NCI-H1694 treated with DMSO at 0.1 percent for 48 hours (cell line): ENCODE results near the gene CEBPA.
"Not testable (repeated sequence)": the region's sequence is repeated elsewhere in the genome, so short reads cannot be mapped to it uniquely, and the experiment has no call there.

Experiments
- DNase-seq: peaks from one replicate; lab custom pipeline; 2025; lab: John Stamatoyannopoulos, UW

CEBPA gene

GRCh38 chr19:33300009-33300893, 2.1 kb downstream of the CEBPA start:
- no peak for DNase-seq

DNA sequence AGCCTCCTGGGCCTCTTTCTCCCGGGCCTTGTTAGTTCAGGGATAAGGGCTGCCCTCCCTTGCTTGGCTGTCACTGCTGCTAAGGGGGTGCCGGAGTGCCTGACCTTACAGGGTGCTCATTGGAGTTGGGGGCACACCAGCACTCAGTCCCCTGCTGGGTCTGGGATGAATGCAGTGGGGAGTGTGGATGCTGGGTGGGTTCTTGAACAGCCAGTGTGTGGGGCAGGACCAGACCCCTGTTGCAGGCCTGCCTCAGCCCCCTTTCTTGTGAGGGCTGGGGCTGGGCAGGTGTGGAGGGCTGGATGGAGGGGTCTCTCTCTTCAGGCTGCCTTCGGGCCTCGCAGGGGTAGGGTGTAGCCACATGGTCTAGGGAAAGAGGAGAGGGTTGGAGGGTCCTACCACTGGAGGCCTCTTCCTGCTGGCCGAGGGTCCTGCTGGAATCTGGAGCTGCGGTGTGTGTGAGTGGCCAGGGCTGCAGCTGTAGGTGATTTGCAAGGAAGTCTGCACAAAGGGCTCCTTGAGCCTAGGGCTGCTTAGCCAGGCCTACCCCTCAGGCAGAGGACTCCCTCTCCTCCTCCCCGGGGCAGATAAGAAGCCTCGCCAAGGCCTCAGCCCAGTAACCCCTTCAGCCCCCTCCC, 3.2 kb downstream of the CEBPA start:
- DNase-seq: no peak

DNA sequence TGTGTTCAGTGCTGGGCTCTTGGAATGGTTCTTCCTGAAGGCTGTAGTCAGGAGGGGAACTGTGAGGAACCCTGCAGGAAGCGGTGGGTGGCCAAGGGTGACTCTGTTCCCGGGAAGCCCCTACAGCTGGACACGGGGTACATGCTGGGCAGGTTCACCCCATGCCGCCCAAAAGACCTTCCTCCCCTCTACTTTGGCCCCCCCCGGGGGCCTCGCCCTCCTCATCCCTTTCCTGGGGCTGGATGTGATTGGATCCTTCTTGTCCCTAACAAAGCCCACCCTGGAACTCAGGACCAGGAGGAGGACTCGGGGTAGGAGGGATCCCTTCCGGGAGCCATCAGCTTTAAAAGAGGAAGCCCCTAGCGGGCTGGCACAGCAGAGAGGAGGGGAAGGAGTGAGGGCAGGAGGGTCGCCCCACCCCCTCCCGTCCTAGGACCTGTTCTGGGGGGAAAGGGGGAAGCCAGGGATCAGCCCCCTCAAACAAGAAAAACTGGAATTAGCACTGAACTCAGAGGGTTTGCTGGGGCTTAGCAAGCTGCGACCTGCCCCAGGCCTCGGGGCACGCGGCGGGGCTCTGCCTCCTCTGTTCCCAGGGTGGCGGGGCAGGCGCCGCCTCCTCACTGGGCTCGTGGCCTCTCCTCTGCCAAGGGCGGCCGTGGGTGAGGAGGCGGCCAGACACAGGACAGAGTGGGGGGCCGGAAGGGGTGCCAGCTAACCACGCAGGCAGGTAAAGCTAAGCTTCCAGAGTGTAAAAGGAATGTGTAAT, 4.0 kb downstream of the CEBPA start:
- no peak for DNase-seq

GRCh38 chr19:33297401-33298145, 4.8 kb downstream of the CEBPA start:
- no peak for DNase-seq

GRCh38 chr19:33296488-33296971, 5.8 kb downstream of the CEBPA start:
- peak; percentile 66 for DNase-seq

- DNase-seq: peak; percentile 40
Measured at GRCh38 chr19:33295621-33296487, 6.5 kb downstream of the CEBPA start.

DNA sequence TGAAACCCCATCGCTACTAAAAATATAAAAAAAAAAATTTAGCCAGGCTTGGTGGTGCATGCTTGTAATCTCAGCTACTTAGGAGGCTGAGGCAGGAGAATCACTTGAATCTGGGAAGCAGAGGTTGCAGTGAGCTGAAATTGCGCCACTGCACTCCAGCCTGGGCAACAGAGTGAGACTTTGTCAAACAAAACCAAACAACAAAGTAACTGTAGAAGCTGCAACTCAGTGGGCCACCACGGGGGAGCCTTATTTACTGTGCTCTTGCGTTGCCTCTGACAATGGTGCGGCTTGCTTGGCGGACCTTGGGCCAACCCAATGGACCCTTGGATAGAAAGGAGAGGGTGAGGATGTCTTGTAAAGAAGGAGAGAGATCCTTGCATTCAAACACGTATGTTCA, 7.3 kb downstream of the CEBPA start:
- not testable (repeated sequence) for DNase-seq

GRCh38 chr19:33294058-33294798, 8.1 kb downstream of the CEBPA start:
- no peak for DNase-seq

DNA sequence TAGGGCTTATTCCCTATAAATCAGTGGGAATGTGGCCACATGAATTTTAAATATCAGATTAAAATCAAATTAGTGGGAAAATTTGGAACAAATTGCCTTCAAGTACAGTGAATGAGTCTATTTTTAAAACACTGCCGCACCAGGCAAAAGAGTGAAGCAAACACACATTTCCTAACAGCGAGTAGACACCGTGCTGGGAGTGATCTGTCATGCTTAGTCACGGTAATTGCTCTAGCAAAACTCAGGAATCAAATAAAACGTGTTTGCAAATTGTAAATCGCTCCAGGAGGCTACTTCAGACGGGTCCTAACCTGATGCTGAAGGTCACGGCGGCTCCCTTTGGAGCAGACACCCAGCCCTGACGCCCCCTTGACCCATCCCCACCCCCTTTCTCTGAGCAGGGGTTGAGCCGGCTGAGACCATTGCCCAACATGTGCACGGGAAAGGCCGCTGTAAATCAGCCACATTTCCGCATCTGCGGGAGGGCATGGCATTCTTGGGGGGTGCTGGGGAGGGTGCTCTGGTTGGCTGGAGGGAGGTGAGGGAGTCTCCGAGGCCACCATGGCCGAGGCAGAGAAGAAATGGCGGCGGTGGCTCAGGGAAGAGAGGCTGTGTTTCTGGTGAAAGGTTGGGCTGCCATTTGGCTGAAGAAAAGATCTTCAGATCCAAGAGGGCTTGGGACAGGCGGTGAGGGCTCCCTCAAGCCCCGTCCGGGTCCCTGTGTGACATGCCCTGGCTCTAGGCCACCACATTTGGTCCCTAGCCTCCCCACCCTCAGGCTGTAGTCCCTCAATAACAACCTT, 8.9 kb downstream of the CEBPA start:
- peak; percentile 69 for DNase-seq

GRCh38 chr19:33292595-33293254, 9.6 kb downstream of the CEBPA start:
- DNase-seq: peak; percentile 69

DNA sequence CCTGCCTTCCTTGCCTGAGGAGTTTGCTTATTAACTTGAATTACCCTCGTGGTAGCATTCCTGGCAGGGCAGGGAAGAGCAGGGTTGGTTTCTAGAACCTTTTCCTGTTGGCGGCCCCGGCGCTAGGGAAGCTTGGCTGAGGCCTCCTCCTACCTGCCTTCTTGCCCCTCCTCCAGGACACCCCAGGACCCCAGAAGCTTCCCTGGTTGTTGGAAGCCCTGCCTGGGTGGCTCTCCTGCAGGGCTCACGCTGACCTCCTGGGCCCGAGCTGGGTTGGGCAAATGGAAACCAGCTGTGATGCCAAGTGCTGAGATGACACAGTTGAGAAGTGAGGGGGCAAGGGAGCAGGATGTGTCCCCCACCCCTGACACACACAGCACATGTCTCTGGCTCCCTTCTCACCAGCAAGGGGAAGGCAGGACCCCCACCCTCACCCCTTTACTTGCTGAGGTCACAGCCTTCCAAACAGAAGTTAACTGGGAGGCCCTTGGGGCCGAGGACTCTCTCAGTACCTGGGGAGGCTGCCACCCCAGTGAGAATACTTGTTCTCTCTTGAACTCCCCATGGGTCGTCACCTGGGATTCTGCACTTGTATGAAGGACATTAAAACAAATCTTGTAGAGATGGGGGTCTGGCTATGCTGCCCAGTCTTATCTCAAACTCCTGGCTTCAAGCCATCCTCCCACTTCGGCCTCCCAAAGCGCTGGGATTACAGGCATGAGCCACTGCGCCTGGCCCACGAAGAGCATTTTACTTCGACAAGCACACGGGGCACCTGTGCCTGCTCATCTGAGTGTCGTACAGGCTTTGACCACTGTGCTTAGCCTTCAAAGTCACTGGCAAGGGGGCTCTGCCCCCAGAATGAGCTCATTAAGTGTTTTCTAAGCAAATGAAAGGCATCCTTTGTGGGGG, 10.5 kb downstream of the CEBPA start:
- DNase-seq: no peak

- no peak for DNase-seq
Measured at GRCh38 chr19:33290956-33291622, 11.2 kb downstream of the CEBPA start.

- no peak for DNase-seq
Measured at GRCh38 chr19:33290082-33290815, 12.1 kb downstream of the CEBPA start.

GRCh38 chr19:33289261-33289660, 13.1 kb downstream of the CEBPA start:
- no peak for DNase-seq

DNA sequence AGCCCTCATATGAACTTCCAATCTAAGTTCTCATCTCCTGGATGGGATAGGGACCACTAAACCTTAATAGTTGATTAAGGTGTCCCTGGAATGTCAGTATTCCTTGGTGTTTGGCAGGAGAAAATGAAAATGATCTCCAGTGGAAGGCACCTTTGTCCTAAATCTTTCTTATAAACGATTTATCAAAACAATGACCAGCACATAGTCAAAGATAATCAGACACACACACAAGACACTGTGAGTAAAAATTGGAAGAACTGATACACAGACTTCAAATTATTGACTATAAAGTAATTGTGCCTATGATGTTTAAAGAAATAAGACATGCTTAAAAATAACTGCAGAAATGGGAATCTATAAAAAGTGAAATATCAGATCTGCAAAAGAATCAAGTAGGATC, 13.7 kb downstream of the CEBPA start:
- no peak for DNase-seq

DNA sequence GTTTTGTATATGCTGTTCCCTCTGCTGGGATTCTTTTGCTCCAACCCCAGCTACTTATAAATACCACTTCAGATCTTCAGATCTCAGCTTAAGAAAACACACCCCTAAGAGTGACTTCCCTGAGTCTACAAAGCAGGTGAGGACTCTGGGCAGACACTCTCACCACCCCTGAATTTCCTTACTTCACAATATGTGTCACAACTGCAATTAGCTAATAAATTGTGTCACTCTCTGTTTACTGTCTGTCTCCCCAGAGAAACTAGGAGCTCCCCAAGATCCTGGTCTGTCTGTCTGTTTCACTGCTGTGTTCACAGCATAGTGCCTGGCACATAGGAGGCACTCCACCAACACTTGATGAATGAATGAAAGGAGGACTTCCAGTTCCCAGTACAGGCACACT, 14.4 kb downstream of the CEBPA start:
- no peak for DNase-seq
